KMS-11 (cell line): ENCODE results near the gene DET1.

Source experiments
- H2AFZ ChIP-seq: fragments of 200-600 bp; sonication (generic); 2 replicates; pipeline ENCODE4 v1.6.1; 2016; ENCODE audit warnings: antibody characterized with exemption, mixed run types, low read depth
- H3K27ac ChIP-seq: fragments of 200-600 bp; sonication (generic); 2 replicates; pipeline ENCODE4 v1.6.1; 2016; ENCODE audit warnings: mild to moderate bottlenecking, mixed run types
- H3K27me3 ChIP-seq: fragments of 200-600 bp; sonication (generic); 2 replicates; pipeline ENCODE4 v1.6.1; 2017; ENCODE audit warnings: mild to moderate bottlenecking, low read depth, mixed run types, moderate library complexity; ENCODE audit not compliant: insufficient read depth
- H3K36me3 ChIP-seq: fragments of 200-600 bp; sonication (generic); 2 replicates; pipeline ENCODE4 v1.6.1; 2017; ENCODE audit warnings: mild to moderate bottlenecking, mixed run types; ENCODE audit not compliant: insufficient read depth
- H3K4me1 ChIP-seq: fragments of 200-600 bp; sonication (generic); 2 replicates; pipeline ENCODE4 v1.6.1; 2016; ENCODE audit warnings: mild to moderate bottlenecking, low read depth, mixed run types; ENCODE audit not compliant: poor library complexity, severe bottlenecking
- H3K4me2 ChIP-seq: fragments of 200-600 bp; sonication (generic); 2 replicates; pipeline ENCODE4 v1.7.0; 2016; ENCODE audit warnings: mild to moderate bottlenecking, mixed run types
- H3K4me3 ChIP-seq: fragments of 200-600 bp; sonication (generic); IDR thresholded peaks from 2 replicates; pipeline ENCODE4 v1.6.1; 2017; ENCODE audit warnings: low read depth, low read length, mixed read lengths; ENCODE audit not compliant: insufficient read depth
- H3K79me2 ChIP-seq: fragments of 200-600 bp; sonication (generic); 2 replicates; pipeline ENCODE4 v1.6.1; 2016; ENCODE audit warnings: low read depth, mixed run types; ENCODE audit not compliant: insufficient read depth
- H3K9ac ChIP-seq: fragments of 200-600 bp; sonication (generic); 2 replicates; pipeline ENCODE4 v1.6.1; 2016; ENCODE audit warnings: mild to moderate bottlenecking, mixed run types
- H4K20me1 ChIP-seq: fragments of 200-600 bp; sonication (generic); 2 replicates; pipeline ENCODE4 v1.6.1; 2016; ENCODE audit warnings: mild to moderate bottlenecking, mixed run types; ENCODE audit not compliant: insufficient read depth
- TF ChIP-seq, protein P1 (sequence below): fragments of 200-600 bp; sonication (generic); conservative IDR thresholded peaks from 2 replicates; pipeline ENCODE4 v1.6.1; 2017; ENCODE audit warnings: low read depth, mild to moderate bottlenecking, antibody characterized with exemption, low read length, moderate library complexity, mixed read lengths

Gene DET1

DNA sequence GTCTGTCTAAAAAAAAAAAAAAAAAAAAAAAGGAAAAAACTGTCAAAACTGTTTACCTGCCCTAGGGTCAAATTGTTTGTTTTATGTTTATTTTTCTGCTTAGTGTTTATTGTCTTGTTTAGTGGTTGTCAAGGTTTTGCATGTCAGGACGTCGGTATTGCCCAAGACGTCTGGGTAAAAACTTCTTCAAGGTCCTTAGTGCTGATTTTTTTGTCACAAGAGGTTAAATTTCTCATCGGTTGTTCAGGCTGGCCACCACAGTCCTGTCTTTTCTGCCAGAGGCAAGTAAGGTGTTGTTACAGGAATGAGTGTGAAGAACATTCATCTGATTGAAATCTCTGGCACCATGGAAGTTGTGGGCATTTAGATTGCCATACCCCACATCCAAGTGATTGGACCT is 7.0 kb downstream of the DET1 start:
- TF ChIP-seq, protein P1, sequence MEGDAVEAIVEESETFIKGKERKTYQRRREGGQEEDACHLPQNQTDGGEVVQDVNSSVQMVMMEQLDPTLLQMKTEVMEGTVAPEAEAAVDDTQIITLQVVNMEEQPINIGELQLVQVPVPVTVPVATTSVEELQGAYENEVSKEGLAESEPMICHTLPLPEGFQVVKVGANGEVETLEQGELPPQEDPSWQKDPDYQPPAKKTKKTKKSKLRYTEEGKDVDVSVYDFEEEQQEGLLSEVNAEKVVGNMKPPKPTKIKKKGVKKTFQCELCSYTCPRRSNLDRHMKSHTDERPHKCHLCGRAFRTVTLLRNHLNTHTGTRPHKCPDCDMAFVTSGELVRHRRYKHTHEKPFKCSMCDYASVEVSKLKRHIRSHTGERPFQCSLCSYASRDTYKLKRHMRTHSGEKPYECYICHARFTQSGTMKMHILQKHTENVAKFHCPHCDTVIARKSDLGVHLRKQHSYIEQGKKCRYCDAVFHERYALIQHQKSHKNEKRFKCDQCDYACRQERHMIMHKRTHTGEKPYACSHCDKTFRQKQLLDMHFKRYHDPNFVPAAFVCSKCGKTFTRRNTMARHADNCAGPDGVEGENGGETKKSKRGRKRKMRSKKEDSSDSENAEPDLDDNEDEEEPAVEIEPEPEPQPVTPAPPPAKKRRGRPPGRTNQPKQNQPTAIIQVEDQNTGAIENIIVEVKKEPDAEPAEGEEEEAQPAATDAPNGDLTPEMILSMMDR: no peak
- H3K79me2 ChIP-seq: no peaks in the 10 kb centered on the region
- H3K4me2 ChIP-seq: no peak overlapping the region
- H2AFZ ChIP-seq: no peak overlapping the region
- no peak overlapping the region for H3K4me3 ChIP-seq
- H3K27ac ChIP-seq: no peak overlapping the region
- no peaks in the 10 kb centered on the region for H3K4me1 ChIP-seq
- H4K20me1 ChIP-seq: no peaks in the 10 kb centered on the region
- H3K27me3 ChIP-seq: no peaks in the 10 kb centered on the region
- no peak overlapping the region for H3K9ac ChIP-seq
- no peaks in the 10 kb centered on the region for H3K36me3 ChIP-seq

DNA sequence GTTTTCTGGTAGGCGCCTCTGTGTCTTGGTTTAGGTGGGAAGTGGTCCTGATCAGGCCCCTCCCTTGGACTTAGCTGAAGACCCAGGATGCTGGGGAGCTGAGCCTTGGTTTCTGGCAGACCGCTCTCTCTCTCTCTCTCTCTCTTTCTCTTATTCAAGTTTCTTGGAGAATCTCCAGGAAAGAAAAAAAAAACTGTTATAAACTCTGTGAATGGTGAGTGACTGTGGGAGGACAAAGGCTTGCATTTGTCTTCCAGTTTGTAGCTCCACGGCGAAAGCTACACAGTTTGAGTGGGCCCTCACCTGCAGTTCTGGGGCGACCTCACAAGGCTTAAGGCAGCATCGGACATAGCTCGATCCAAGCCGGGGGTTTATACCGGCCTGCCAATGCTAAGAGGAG is 7.5 kb downstream of the DET1 start:
- Histone ChIP-seq H3K27ac (no peak overlapping the region), H3K27me3 (no peaks in the 10 kb centered on the region), H4K20me1 (no peaks in the 10 kb centered on the region), H3K4me1 (no peaks in the 10 kb centered on the region), H3K36me3 (no peaks in the 10 kb centered on the region), H3K79me2 (no peaks in the 10 kb centered on the region), H3K9ac (no peak overlapping the region), H3K4me2 (no peak overlapping the region), H3K4me3 (no peak overlapping the region), H2AFZ (no peak overlapping the region)
- TF ChIP-seq, protein P1: no peak

DNA sequence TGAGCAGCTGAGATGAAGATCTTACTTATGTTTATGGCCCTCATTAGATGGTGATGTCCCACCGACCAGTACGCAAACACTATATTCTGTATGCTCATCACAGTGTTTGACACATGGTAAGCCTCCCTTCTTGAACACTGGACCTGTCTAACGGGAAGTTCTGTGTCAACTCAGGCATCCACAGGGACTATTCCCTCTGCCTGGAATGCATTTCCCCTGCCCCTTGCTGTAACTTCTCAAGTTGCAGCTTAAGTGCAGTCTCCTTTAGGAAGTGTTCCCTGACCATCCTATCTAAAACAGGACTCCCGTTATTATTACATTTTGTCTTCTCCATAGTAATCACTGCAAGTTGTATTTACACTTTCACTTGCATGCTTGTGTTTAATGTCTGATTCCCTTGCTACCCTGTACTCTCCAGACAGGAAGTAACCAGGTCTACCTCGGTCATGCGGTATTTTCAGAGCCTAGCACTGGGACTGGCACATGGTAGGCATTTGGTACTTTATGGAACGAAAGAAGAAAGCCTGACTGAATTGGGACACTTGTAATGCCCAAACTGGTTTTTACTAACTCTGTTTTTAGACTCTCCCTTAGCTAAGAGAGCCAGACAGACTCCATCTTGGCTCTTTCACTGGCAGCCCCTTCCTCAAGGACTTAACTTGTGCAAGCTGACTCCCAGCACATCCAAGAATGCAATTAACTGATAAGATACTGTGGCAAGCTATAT is 8.7 kb downstream of the DET1 start:
- H3K79me2 ChIP-seq: no peaks in the 10 kb centered on the region
- H2AFZ ChIP-seq: no peak overlapping the region
- TF ChIP-seq, protein P1: no peak
- no peak overlapping the region for H3K27ac ChIP-seq
- no peaks in the 10 kb centered on the region for H3K4me1 ChIP-seq
- no peak overlapping the region for H3K9ac ChIP-seq
- no peaks in the 10 kb centered on the region for H4K20me1 ChIP-seq
- no peaks in the 10 kb centered on the region for H3K27me3 ChIP-seq
- H3K36me3 ChIP-seq: no peaks in the 10 kb centered on the region
- no peak overlapping the region for H3K4me2 ChIP-seq
- no peak overlapping the region for H3K4me3 ChIP-seq

DNA sequence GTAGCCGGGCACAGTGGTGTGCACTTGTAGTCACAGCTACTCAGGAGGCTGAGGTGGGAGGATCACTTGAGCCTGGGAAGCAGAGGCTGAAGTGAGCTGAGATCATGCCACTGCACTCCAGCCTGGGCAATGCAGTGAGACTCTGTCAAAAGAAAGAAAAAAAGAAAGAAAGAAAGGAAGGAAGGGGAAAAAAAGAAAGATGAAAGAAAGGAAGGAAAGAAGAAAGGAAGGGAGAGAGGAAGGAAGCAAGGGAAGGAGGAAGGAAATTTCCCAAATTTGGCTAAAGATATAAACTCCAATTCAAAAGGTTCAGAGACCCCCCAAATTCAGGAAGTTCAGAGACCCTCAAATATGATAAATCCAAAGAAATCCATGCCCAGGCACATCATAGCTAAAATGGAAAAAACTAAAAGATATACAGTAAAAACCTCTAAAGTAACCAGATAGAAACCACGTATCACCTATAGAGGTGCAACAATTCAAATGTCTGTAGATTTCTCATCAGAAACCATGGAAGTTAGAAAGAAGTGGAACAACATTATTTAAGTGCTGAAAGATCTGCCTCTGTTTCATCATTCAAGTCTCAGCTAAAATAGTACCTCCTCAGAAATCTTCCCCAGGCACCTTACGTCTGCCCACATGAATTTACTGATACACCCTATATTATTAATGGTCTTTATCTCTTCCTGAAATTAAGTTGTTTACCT is 10.7 kb downstream of the DET1 start:
- Histone ChIP-seq H4K20me1 (no peaks in the 10 kb centered on the region), H3K36me3 (no peaks in the 10 kb centered on the region)

More for the DNA sequence above, 10.7 kb downstream of the DET1 start:
- TF ChIP-seq, protein P1: no peak
- no peaks in the 10 kb centered on the region for H3K4me1 ChIP-seq
- H3K27ac ChIP-seq: no peak overlapping the region
- no peak overlapping the region for H3K4me2 ChIP-seq
- H2AFZ ChIP-seq: no peak overlapping the region
- H3K9ac ChIP-seq: no peak overlapping the region
- H3K79me2 ChIP-seq: no peaks in the 10 kb centered on the region
- H3K4me3 ChIP-seq: no peak overlapping the region
- no peaks in the 10 kb centered on the region for H3K27me3 ChIP-seq
